ENCODE data around the gene LRRC74B.
A peak's percentile ranks its signal among the peaks of the same experiment; 100 is the strongest.
"Not testable (repeated sequence)": the region's sequence is repeated elsewhere in the genome, so short reads cannot be mapped to it uniquely, and the experiment has no call there.

Gene LRRC74B

DNA sequence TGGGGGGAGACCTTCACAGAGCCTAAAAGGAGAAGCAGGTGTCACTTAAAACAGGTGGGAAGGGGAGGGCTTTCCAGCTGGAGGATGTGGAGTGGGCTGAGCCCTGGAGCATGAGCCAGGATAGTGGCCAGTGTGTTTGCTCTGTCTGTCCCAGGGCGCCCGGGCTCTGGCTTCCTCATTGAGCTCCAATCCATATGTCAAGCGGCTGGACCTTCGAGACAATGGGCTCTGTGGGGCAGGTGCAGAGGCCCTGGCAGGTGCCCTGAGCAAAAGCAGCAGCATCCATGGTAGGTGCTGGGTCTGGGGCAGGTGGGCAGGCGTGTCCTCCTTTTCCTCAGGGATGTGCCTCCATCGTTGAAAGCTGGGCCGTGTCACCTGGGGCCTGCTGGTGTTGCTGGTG is 2.0 kb downstream of the LRRC74B start:
- DNase-seq (ENCODE audit: low read depth, low spot score) = no peak
- H3K4me3 ChIP-seq (ENCODE audit: insufficient read length, low read depth) = no peak overlapping the region
- H3K9me3 ChIP-seq (ENCODE audit: insufficient read depth, low read length) = no peaks in the 10 kb centered on the region
- H3K9ac ChIP-seq (ENCODE audit: insufficient read length, low read depth) = no peak overlapping the region
- H3K36me3 ChIP-seq (ENCODE audit: insufficient read depth, insufficient read length, low read length) = no peaks in the 10 kb centered on the region
- H3K4me1 ChIP-seq (ENCODE audit: insufficient read depth, insufficient read length) = peaks cover 15% of the 10 kb centered on the region
- TF ChIP-seq SUZ12 (IDR thresholded peaks at IDR 0.05; ENCODE audit: extremely low read depth, insufficient read depth, insufficient read length) (no peak), YY1 (IDR thresholded peaks at IDR 0.05; ENCODE audit: insufficient read depth, insufficient read length) (no peak), ZNF274 (IDR thresholded peaks at IDR 0.05; ENCODE audit: low read depth, low read length) (no peak)
- peaks cover 7% of the 10 kb centered on the region for H3K27me3 ChIP-seq (ENCODE audit: insufficient read depth, insufficient read length)

DNA sequence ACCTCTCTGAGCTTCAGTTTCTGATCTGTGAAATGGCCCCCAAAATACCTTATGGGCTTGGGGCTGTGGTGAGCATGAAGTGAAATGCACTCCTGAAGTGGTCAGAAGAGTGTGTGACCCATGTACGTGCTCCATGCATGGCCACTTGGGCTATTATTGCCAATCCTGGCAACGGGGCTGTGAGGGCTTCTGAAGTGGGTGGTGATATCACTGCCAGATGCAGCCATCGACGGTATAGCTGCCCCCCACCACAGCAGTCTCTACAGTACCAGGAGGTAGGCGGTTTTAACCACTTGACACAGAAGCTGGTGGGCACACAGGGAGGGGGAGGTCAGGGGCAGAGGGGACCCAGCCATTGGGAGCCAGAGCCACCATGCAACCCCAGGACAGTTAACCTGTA is 2.7 kb downstream of the LRRC74B start:
- not testable (repeated sequence) for H3K9ac ChIP-seq (ENCODE audit: insufficient read length, low read depth); DNase-seq (ENCODE audit: low read depth, low spot score); H3K27me3 ChIP-seq (ENCODE audit: insufficient read depth, insufficient read length); H3K9me3 ChIP-seq (ENCODE audit: insufficient read depth, low read length); H3K4me3 ChIP-seq (ENCODE audit: insufficient read length, low read depth); H3K36me3 ChIP-seq (ENCODE audit: insufficient read depth, insufficient read length, low read length)
- peaks cover 14% of the 10 kb centered on the region for H3K4me1 ChIP-seq (ENCODE audit: insufficient read depth, insufficient read length)

DNA sequence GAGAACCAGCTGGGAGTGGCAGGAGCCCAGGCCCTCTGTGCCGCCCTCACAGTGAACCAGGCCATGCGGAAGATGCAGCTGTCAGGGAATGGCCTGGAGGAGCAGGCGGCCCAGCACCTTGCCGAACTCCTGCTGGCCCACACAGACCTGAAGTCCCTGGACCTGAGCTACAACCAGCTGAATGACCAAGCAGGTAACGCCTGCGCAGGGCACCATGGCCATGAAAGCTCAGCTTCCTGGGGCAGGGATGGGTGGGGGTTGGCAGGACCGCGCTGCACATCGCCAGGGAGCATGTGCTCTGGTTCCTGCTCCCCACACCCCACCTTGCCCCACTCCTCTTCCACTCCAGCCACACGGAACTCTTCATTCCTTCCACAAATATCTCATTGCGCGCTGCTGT is 3.2 kb downstream of the LRRC74B start:
- peaks cover 13% of the 10 kb centered on the region for H3K4me1 ChIP-seq (ENCODE audit: insufficient read depth, insufficient read length)
- H3K27me3 ChIP-seq (ENCODE audit: insufficient read depth, insufficient read length); H3K4me3 ChIP-seq (ENCODE audit: insufficient read length, low read depth); H3K9me3 ChIP-seq (ENCODE audit: insufficient read depth, low read length); H3K36me3 ChIP-seq (ENCODE audit: insufficient read depth, insufficient read length, low read length); DNase-seq (ENCODE audit: low read depth, low spot score); H3K9ac ChIP-seq (ENCODE audit: insufficient read length, low read depth): not testable (repeated sequence)

DNA sequence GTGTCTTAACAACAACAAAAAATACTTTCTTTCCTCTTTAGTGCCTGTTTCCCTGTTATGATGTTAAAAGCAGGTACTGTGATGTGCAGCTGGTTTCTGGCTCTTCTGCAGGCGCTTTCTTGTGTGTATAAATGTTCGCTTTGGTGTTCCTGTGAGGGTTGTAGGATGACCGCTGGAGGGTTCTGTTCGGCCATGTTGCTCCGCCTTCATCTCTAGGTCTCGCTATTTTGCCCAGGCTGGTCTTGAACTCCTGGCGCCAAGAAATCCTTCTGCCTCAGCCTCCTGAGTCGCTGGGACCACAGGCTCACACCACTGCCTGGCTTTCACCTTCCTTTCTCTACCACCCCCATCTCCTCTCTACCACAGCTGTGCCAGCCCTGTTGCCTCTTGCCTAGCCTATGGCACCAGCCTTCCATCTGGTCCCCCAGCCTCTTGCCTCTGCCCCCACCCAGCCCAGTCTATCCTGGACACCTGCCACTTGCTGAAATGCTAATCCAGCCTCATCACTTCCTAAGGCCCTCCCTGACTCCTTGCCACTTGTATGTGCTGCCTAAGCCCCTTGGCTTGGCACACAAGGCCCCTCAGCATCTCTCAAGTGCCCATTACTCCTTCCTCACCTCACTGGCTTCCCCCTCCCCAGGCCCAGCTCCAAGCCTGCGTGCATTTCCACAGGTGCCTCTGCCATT is 5.5 kb downstream of the LRRC74B start:
- Histone ChIP-seq H3K9ac (ENCODE audit: insufficient read length, low read depth) (no peak overlapping the region), H3K36me3 (ENCODE audit: insufficient read depth, insufficient read length, low read length) (no peaks in the 10 kb centered on the region), H3K9me3 (ENCODE audit: insufficient read depth, low read length) (no peaks in the 10 kb centered on the region), H3K27me3 (ENCODE audit: insufficient read depth, insufficient read length) (no peaks in the 10 kb centered on the region), H3K4me3 (ENCODE audit: insufficient read length, low read depth) (no peak overlapping the region), H3K4me1 (ENCODE audit: insufficient read depth, insufficient read length) (peaks cover 10% of the 10 kb centered on the region)
- no peak for DNase-seq (ENCODE audit: low read depth, low spot score)
- TF ChIP-seq YY1 (IDR thresholded peaks at IDR 0.05; ENCODE audit: insufficient read depth, insufficient read length) (no peak), SUZ12 (IDR thresholded peaks at IDR 0.05; ENCODE audit: extremely low read depth, insufficient read depth, insufficient read length) (no peak), ZNF274 (IDR thresholded peaks at IDR 0.05; ENCODE audit: low read depth, low read length) (no peak)

DNA sequence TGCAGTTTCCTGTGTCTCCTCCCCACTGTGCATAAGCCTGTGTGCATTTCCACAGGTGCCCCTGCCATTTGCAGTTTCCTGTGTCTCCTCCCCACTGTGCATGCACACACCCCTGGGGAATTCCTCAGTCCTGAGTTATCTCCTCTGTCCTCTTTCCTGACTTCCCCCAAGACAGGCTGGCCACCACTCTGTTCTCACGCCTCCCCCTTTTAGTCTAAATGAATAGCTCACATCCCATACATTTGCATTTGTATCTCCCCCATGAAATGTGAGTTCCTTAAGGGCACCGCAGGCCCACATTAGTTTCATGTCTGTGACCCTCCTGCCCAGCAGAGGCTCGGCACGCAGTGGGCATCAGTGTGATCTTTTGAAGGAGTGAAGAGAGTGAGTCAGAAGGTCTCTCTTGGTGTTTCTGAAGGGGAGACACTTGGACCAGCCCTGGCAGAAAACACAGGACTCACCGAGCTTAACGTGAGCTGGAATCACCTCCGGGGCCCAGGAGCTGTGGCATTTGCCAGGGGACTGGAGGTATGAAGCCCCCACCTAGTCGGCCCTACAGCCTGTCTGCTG is 6.2 kb downstream of the LRRC74B start:
- Histone ChIP-seq H3K27me3 (ENCODE audit: insufficient read depth, insufficient read length) (no peaks in the 10 kb centered on the region), H3K4me1 (ENCODE audit: insufficient read depth, insufficient read length) (peaks cover 12% of the 10 kb centered on the region), H3K9me3 (ENCODE audit: insufficient read depth, low read length) (no peaks in the 10 kb centered on the region), H3K4me3 (ENCODE audit: insufficient read length, low read depth) (no peak overlapping the region), H3K36me3 (ENCODE audit: insufficient read depth, insufficient read length, low read length) (no peaks in the 10 kb centered on the region), H3K9ac (ENCODE audit: insufficient read length, low read depth) (no peak overlapping the region)
- peak; percentile 25 for DNase-seq (ENCODE audit: low read depth, low spot score)
- TF ChIP-seq ZNF274 (IDR thresholded peaks at IDR 0.05; ENCODE audit: low read depth, low read length) (no peak), YY1 (IDR thresholded peaks at IDR 0.05; ENCODE audit: insufficient read depth, insufficient read length) (no peak), SUZ12 (IDR thresholded peaks at IDR 0.05; ENCODE audit: extremely low read depth, insufficient read depth, insufficient read length) (no peak)

DNA sequence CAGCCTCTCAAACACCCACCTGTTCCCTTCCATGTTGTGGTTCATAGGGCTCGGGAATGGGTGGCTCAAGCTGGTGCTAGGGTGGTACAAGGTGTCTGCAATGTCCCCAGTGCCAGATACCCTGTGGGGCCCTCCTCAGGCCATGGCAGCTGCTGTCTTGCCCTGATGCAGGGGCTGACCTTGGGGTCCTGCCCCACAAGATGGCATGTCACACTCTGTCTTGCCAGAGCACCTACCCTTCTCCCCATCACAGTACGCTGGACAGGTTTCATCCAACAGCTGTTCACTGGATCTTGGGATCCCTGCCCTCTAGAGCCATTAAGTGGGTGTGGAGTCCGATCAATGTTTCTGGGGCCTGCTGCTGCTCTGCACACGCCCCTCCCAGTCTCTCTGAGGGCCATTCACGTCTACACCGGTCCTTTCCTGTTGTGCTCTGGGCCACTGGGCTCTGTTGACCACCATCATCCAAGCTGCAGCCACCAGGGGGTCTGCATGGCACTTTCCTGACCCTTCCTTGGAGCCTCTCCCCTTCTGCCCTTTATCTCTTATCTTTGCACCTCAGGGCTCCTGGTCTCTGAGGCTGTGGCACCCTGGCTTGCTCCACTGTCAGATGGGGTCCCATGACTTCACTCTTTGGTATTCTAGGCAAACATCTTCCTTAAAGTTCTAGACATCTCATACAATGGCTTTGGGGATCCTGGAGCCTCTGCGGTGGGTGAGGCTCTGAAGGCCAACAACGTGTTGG is 7.1 kb downstream of the LRRC74B start:
- no peak for TF ChIP-seq YY1 (IDR thresholded peaks at IDR 0.05; ENCODE audit: insufficient read depth, insufficient read length)
- no peak for TF ChIP-seq ZNF274 (IDR thresholded peaks at IDR 0.05; ENCODE audit: low read depth, low read length)

DNA sequence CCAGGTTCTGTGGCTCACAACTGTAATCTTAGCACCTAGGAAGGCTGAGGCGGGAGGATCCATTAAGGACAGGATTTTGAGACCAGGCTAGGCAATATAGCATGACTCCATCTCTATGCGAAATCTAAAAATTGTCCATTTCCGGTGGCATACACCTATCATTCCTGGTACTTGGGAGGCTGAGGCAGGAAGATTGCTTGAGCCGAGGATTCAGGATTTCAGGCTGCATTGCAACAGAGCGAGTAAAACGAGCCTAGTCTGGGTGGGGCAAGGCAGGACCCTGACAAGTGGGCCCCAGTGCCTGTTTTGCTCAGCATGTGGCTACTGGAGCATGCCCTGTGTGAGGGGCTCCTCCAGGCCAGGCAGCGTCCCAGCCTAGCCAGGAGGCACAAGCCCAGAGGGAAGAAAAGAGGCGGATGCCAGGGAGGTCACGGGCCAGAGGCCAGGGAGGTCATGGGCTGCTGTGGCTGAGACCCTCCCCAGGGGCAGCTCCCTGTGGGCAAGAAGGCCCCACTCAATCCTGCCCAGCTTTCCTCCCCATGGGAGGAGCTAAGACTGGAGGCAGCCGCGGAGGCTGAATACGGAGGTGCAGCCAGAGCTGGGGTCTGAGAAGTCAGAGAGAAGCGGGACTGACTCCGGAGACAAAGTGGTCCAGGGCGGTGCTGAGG is 8.4 kb downstream of the LRRC74B start:
- Histone ChIP-seq H3K4me3 (ENCODE audit: insufficient read length, low read depth) (no peak overlapping the region), H3K9me3 (ENCODE audit: insufficient read depth, low read length) (no peaks in the 10 kb centered on the region), H3K36me3 (ENCODE audit: insufficient read depth, insufficient read length, low read length) (no peaks in the 10 kb centered on the region), H3K27me3 (ENCODE audit: insufficient read depth, insufficient read length) (no peaks in the 10 kb centered on the region), H3K9ac (ENCODE audit: insufficient read length, low read depth) (no peak overlapping the region), H3K4me1 (ENCODE audit: insufficient read depth, insufficient read length) (peaks cover 12% of the 10 kb centered on the region)
- TF ChIP-seq SUZ12 (IDR thresholded peaks at IDR 0.05; ENCODE audit: extremely low read depth, insufficient read depth, insufficient read length) (no peak), YY1 (IDR thresholded peaks at IDR 0.05; ENCODE audit: insufficient read depth, insufficient read length) (no peak), ZNF274 (IDR thresholded peaks at IDR 0.05; ENCODE audit: low read depth, low read length) (no peak)
- no peak for DNase-seq (ENCODE audit: low read depth, low spot score)

More for the DNA sequence above, 7.1 kb downstream of the LRRC74B start:
- no peaks in the 10 kb centered on the region for H3K27me3 ChIP-seq (ENCODE audit: insufficient read depth, insufficient read length)
- peaks cover 12% of the 10 kb centered on the region for H3K4me1 ChIP-seq (ENCODE audit: insufficient read depth, insufficient read length)
- H3K9ac ChIP-seq (ENCODE audit: insufficient read length, low read depth) = no peak overlapping the region
- H3K9me3 ChIP-seq (ENCODE audit: insufficient read depth, low read length) = no peaks in the 10 kb centered on the region
- no peak overlapping the region for H3K4me3 ChIP-seq (ENCODE audit: insufficient read length, low read depth)
- DNase-seq (ENCODE audit: low read depth, low spot score) = no peak
- no peaks in the 10 kb centered on the region for H3K36me3 ChIP-seq (ENCODE audit: insufficient read depth, insufficient read length, low read length)
